WI38 (cell line): Measurements from ENCODE around the gene DOCK11.

ENCODE experiments used
- H3K4me3 ChIP-seq: 2 replicates; pipeline ENCODE4 v1.5.1; 2011; ENCODE audit warnings: low read depth, mild to moderate bottlenecking, control low read depth, low read length
- TF ChIP-seq, protein P1 (sequence below): IDR thresholded peaks from 2 replicates; pipeline ENCODE4 v1.5.1; 2012; ENCODE audit warnings: low read depth, mild to moderate bottlenecking, control low read depth, low read length

Gene DOCK11

GRCh38 chrX:118593407-118593806, 97.8 kb downstream of the DOCK11 start:
- no peak overlapping the region for H3K4me3 ChIP-seq
- TF ChIP-seq, protein P1, sequence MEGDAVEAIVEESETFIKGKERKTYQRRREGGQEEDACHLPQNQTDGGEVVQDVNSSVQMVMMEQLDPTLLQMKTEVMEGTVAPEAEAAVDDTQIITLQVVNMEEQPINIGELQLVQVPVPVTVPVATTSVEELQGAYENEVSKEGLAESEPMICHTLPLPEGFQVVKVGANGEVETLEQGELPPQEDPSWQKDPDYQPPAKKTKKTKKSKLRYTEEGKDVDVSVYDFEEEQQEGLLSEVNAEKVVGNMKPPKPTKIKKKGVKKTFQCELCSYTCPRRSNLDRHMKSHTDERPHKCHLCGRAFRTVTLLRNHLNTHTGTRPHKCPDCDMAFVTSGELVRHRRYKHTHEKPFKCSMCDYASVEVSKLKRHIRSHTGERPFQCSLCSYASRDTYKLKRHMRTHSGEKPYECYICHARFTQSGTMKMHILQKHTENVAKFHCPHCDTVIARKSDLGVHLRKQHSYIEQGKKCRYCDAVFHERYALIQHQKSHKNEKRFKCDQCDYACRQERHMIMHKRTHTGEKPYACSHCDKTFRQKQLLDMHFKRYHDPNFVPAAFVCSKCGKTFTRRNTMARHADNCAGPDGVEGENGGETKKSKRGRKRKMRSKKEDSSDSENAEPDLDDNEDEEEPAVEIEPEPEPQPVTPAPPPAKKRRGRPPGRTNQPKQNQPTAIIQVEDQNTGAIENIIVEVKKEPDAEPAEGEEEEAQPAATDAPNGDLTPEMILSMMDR: no peak

DNA sequence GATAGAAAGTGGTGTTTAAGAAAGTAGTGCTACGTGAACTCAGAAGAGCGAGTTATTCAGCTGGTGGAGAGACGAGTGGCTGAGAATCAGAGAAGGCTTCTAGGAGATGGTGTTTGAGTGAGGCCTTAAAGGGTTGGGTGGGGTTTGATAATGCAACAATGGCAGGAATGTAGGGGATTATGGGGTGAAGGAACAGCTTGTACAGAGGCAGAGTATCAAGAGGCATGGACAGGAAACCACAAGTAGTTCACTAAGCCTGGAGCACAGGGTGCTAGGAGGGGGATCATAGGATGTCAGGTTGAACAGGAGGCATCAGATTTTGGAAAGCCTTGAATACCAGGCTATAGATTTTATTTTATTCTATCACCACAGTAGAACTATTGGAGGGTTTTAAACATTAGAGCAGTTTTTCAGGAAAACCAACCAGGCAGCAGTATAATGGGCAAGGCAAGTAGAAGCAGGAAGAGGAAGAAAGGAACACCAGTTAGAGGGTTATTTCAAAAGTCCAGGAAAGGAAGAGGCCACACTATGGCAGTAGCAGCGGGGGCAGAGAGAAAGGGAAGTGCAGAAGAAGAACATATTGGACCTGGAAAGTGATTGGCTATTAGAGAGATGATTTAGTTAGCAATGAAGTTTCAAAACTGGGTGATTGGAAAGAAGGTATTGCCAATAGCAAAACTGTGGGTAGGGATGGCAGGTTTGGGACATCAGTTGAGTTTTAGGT, 99.2 kb downstream of the DOCK11 start:
- TF ChIP-seq, protein P1: no peak
- H3K4me3 ChIP-seq: no peak overlapping the region

DNA sequence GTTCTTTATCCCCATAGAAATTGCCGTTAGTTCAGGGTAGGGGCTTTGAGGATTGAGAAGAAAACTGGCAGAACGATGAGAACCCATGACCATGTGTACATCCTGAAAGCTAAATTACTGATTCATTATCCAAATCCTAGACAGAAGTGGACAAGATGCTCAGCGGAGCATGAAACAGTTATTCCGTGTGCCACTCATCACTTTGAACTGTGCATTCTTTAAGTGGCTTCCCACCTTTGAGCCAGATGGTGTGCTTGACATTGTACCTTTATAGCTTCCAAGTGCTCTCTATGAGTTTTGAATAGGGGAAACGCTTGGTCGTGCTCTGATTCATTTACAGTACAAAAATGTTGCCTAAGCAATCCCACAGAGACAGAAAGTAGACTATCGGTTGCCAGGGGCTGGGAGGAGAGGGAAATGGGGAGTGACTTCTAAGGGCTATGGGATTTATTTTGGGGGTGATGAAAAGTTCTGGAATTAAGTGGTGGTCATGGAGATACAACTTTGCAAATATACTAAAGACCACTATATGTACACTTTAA, 100.0 kb downstream of the DOCK11 start:
- TF ChIP-seq, protein P1: no peak
- no peak overlapping the region for H3K4me3 ChIP-seq

GRCh38 chrX:118596390-118596789, 100.8 kb downstream of the DOCK11 start:
- TF ChIP-seq, protein P1: no peak

DNA sequence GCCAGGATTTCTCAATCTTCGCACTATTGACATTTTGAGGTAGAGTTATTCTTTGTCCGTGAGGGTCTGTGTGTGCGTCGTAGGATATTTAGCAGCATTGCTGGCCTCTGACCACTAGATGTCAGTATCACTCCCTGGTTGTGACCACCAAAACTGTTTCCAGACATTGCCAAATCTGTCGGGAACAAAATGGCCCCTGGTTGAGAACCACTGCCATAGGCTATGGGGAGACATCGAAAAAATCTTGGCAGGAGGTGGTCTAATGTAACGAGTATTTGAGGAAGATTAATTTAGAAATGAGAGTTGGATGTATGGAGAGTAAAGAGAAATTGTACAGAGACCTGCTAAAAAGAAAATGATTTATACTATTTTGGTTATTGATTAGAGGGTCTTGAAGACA, 108.4 kb downstream of the DOCK11 start:
- TF ChIP-seq, protein P1: peak; percentile 86
- no peak overlapping the region for H3K4me3 ChIP-seq

More at GRCh38 chrX:118596390-118596789, 100.8 kb downstream of the DOCK11 start:
- H3K4me3 ChIP-seq: no peak overlapping the region

- TF ChIP-seq, protein P1: no peak
- no peak overlapping the region for H3K4me3 ChIP-seq
Observed at GRCh38 chrX:118612290-118612689, 116.7 kb downstream of the DOCK11 start.

GRCh38 chrX:118614150-118614549, 118.5 kb downstream of the DOCK11 start:
- TF ChIP-seq, protein P1: no peak
- no peak overlapping the region for H3K4me3 ChIP-seq
